Measurements from ENCODE around the gene SLC35C1. TPM values are rescaled to one million over a fixed set of nuclear protein-coding genes. Genes with fewer than 3 reads are reported as not detected.

The SLC35C1 gene
- total RNA-seq, 1 donor from 2014 or later: 31.9 TPM

GRCh38 chr11:45771193-45771565, 33.8 kb upstream of the SLC35C1 start:
- Mint-ChIP-seq H3K27ac (ENCODE audit: unreplicated experiment) (peak overlapping the region; percentile 90), H3K4me3 (ENCODE audit: unreplicated experiment) (peak overlapping the region; percentile 90), H3K27me3 (ENCODE audit: low read depth) (peaks cover 40% of the 10 kb centered on the region), H3K9me3 (ENCODE audit: low read depth) (no peaks in the 10 kb centered on the region), H3K36me3 (ENCODE audit: low read depth) (no peaks in the 10 kb centered on the region), H3K4me1 (ENCODE audit: low read depth) (peaks cover 7% of the 10 kb centered on the region)
- DNase-seq (ENCODE audit: low spot score): peak; percentile 50
- peak; percentile 80 for TF ChIP-seq CTCF (IDR thresholded peaks at IDR 0.05)

- TF ChIP-seq CTCF (IDR thresholded peaks at IDR 0.05): peak; percentile 83
- Mint-ChIP-seq H3K36me3 (ENCODE audit: low read depth) (no peaks in the 10 kb centered on the region), H3K4me3 (ENCODE audit: unreplicated experiment) (peak overlapping the region; percentile 90), H3K9me3 (ENCODE audit: low read depth) (no peaks in the 10 kb centered on the region), H3K4me1 (ENCODE audit: low read depth) (peaks cover 7% of the 10 kb centered on the region), H3K27me3 (ENCODE audit: low read depth) (peaks cover 38% of the 10 kb centered on the region), H3K27ac (ENCODE audit: unreplicated experiment) (peak overlapping the region; percentile 90)
- peak; percentile 95 for DNase-seq (ENCODE audit: low spot score)
Measured at GRCh38 chr11:45771566-45772448, 33.1 kb upstream of the SLC35C1 start.

DNA sequence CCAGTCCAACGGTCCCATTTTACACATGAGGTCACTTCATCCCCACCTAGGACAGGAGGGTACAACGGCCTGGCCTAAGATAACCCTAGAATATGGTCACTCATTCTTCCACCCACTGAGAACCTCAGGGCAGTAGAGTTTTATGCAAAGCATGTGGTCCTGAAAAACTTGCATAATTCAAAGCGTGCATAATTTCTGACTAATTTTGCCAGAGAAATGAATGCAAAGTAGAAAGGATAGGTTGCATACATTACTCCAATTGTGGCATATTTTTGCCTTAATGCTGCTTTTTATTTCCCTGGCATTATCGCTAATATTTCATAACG, 32.5 kb upstream of the SLC35C1 start:
- no peak for TF ChIP-seq CTCF (IDR thresholded peaks at IDR 0.05)
- H3K4me1 Mint-ChIP-seq (ENCODE audit: low read depth): peaks cover 7% of the 10 kb centered on the region
- no peak overlapping the region for H3K27ac Mint-ChIP-seq (ENCODE audit: unreplicated experiment)
- no peaks in the 10 kb centered on the region for H3K36me3 Mint-ChIP-seq (ENCODE audit: low read depth)
- no peak for DNase-seq (ENCODE audit: low spot score)
- peaks cover 36% of the 10 kb centered on the region for H3K27me3 Mint-ChIP-seq (ENCODE audit: low read depth)
- H3K9me3 Mint-ChIP-seq (ENCODE audit: low read depth): no peaks in the 10 kb centered on the region
- H3K4me3 Mint-ChIP-seq (ENCODE audit: unreplicated experiment): no peak overlapping the region

DNA sequence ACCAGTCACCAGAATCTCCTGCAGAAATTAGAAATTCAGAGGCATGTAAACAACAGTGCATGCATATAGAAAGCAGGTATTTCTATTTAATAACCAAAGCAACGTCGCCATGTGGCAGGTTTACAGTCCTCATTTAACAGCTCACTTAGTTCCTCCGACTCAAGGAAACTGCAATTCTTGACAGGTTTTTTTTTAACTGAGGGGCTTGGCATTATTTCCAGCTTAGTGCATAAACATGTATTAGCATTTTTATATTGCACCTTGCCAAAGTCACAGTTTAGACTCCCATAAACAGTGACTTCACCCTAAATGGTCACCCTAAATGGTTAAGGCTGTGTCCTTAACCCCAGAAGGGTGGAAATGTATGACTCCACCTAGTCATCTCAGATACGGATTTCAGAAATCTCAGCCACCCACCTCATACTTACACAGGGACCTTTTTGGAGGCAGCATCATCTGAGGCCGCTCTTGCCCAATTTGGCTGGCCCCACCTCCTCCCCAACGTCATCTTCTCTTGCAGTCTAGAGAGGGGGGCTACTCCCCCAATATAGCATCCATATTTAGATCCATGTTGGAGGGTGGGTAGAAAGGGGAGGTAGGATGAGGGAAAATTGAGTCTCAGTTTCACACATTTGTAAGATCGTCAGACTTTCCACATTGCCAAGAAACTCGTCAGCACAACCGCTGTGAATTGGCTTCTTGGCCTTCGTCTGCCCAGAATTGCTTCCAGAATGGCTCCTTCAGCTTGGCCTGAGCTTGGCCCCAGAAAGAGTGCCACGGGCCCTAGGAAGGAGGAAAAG, 31.8 kb upstream of the SLC35C1 start:
- DNase-seq (ENCODE audit: low spot score): peak; percentile 22
- H3K9me3 Mint-ChIP-seq (ENCODE audit: low read depth): no peaks in the 10 kb centered on the region
- no peak for TF ChIP-seq CTCF (IDR thresholded peaks at IDR 0.05)
- H3K4me1 Mint-ChIP-seq (ENCODE audit: low read depth): peaks cover 7% of the 10 kb centered on the region
- no peak overlapping the region for H3K27ac Mint-ChIP-seq (ENCODE audit: unreplicated experiment)
- no peaks in the 10 kb centered on the region for H3K36me3 Mint-ChIP-seq (ENCODE audit: low read depth)
- H3K4me3 Mint-ChIP-seq (ENCODE audit: unreplicated experiment): no peak overlapping the region
- H3K27me3 Mint-ChIP-seq (ENCODE audit: low read depth): peaks cover 36% of the 10 kb centered on the region

Data from chondrocyte (in vitro differentiated cells).